ENCODE results near the gene SMTNL2.

SMTNL2 gene

GRCh38 chr17:4597975-4598374 is 13.6 kb downstream of the SMTNL2 start:
- H3K79me2 ChIP-seq: no peaks in the 10 kb centered on the region
- H3K4me3 ChIP-seq (ENCODE audit: low read depth, low read length): no peak overlapping the region
- H3K9me3 ChIP-seq (ENCODE audit: control insufficient read depth, low read length): no peaks in the 10 kb centered on the region
- TF ChIP-seq CTCF (IDR thresholded peaks at IDR 0.05): no peak
- H3K4me1 ChIP-seq: peaks cover 6% of the 10 kb centered on the region
- H3K27ac ChIP-seq: no peak overlapping the region
- H2AFZ ChIP-seq: no peak overlapping the region
- H3K27me3 ChIP-seq (ENCODE audit: control insufficient read depth, insufficient read depth, low read length): no peaks in the 10 kb centered on the region
- no peaks in the 10 kb centered on the region for H3K36me3 ChIP-seq (ENCODE audit: control insufficient read depth, insufficient read depth, low read length)
- H3K9ac ChIP-seq: no peak overlapping the region
- H3K4me2 ChIP-seq (ENCODE audit: low read length): no peak overlapping the region

GRCh38 chr17:4598776-4599504 is 14.6 kb downstream of the SMTNL2 start:
- no peaks in the 10 kb centered on the region for H3K27me3 ChIP-seq (ENCODE audit: control insufficient read depth, insufficient read depth, low read length)
- H3K27ac ChIP-seq: no peak overlapping the region
- no peaks in the 10 kb centered on the region for H3K79me2 ChIP-seq
- H3K4me3 ChIP-seq (ENCODE audit: low read depth, low read length): no peak overlapping the region
- H3K36me3 ChIP-seq (ENCODE audit: control insufficient read depth, insufficient read depth, low read length): no peaks in the 10 kb centered on the region
- no peak overlapping the region for H2AFZ ChIP-seq
- peaks cover 7% of the 10 kb centered on the region for H3K4me1 ChIP-seq
- no peak overlapping the region for H3K9ac ChIP-seq
- TF ChIP-seq CTCF (IDR thresholded peaks at IDR 0.05): no peak
- no peaks in the 10 kb centered on the region for H3K9me3 ChIP-seq (ENCODE audit: control insufficient read depth, low read length)
- H3K4me2 ChIP-seq (ENCODE audit: low read length): no peak overlapping the region

- H3K27ac ChIP-seq: no peak overlapping the region
- no peak overlapping the region for H3K9ac ChIP-seq
- no peak overlapping the region for H3K4me3 ChIP-seq (ENCODE audit: low read depth, low read length)
- H3K79me2 ChIP-seq: no peaks in the 10 kb centered on the region
- peaks cover 15% of the 10 kb centered on the region for H3K4me1 ChIP-seq
- no peaks in the 10 kb centered on the region for H3K36me3 ChIP-seq (ENCODE audit: control insufficient read depth, insufficient read depth, low read length)
- no peaks in the 10 kb centered on the region for H3K9me3 ChIP-seq (ENCODE audit: control insufficient read depth, low read length)
- no peak overlapping the region for H3K4me2 ChIP-seq (ENCODE audit: low read length)
- TF ChIP-seq CTCF (IDR thresholded peaks at IDR 0.05): no peak
- H3K27me3 ChIP-seq (ENCODE audit: control insufficient read depth, insufficient read depth, low read length): no peaks in the 10 kb centered on the region
- no peak overlapping the region for H2AFZ ChIP-seq
Observed at GRCh38 chr17:4599505-4600281, 15.4 kb downstream of the SMTNL2 start.

- Histone ChIP-seq H3K9ac (no peak overlapping the region), H3K4me1 (peaks cover 11% of the 10 kb centered on the region), H3K27me3 (ENCODE audit: control insufficient read depth, insufficient read depth, low read length) (no peaks in the 10 kb centered on the region), H3K36me3 (ENCODE audit: control insufficient read depth, insufficient read depth, low read length) (no peaks in the 10 kb centered on the region), H3K4me3 (ENCODE audit: low read depth, low read length) (no peak overlapping the region), H2AFZ (no peak overlapping the region), H3K27ac (no peak overlapping the region), H3K9me3 (ENCODE audit: control insufficient read depth, low read length) (no peaks in the 10 kb centered on the region), H3K79me2 (no peaks in the 10 kb centered on the region), H3K4me2 (ENCODE audit: low read length) (no peak overlapping the region)
- TF ChIP-seq CTCF (IDR thresholded peaks at IDR 0.05): no peak
Observed at GRCh38 chr17:4600563-4600962, 16.2 kb downstream of the SMTNL2 start.

Data from parathyroid adenoma (tissue), 2 donors.